ENCODE results near the gene SLC16A11. TPM values are rescaled to one million over a fixed set of nuclear protein-coding genes. Genes with fewer than 3 reads are reported as not detected.

SLC16A11 gene
- total RNA-seq, 4 donors from 2014 or later: 1.2 to 2.2 TPM; not detected in 2

GRCh38 chr17:7014261-7014994 lies 29.5 kb downstream of the SLC16A11 start:
- WGBS, 2 donors (ENCODE audit: low coverage in 1 of 2): 0% methylated on average over 39 of the region's 75 CpGs; no CpG with 5 or more reads in 1 of the 2 donors
- no peaks in the 10 kb centered on the region for H3K27me3 ChIP-seq
- no peaks in the 10 kb centered on the region for H3K36me3 ChIP-seq
- in situ Hi-C loops (cut with MboI; ENCODE audit: low pct_ligation_motif_present in 1 of 4, low pct_unique_long_range_greater_than_20kb in 1 of 4, low sequenced_read_pairs in 3 of 4): loop anchor here in 3 of 4 donors (5.0 to 25.0 kb wide), 3 partner anchors 102 to 377 kb away; partner anchors contain the start of genes C17orf100 (in 1 of the 3), KIAA0753 (in 1 of the 3), MED31 (in 1 of the 3) and TXNDC17 (in 1 of the 3)
- peaks cover 15 to 67% (median 40%) of the 10 kb centered on the region in 4 donors for H3K4me1 ChIP-seq
- intact Hi-C loops (cut with DNase I; ENCODE audit: low total_unique reads): no loop called here
- TF ChIP-seq POLR2AphosphoS5 (IDR thresholded peaks at IDR 0.05): peak; percentile 94 to 98 (median 98)
- TF ChIP-seq, protein P1, sequence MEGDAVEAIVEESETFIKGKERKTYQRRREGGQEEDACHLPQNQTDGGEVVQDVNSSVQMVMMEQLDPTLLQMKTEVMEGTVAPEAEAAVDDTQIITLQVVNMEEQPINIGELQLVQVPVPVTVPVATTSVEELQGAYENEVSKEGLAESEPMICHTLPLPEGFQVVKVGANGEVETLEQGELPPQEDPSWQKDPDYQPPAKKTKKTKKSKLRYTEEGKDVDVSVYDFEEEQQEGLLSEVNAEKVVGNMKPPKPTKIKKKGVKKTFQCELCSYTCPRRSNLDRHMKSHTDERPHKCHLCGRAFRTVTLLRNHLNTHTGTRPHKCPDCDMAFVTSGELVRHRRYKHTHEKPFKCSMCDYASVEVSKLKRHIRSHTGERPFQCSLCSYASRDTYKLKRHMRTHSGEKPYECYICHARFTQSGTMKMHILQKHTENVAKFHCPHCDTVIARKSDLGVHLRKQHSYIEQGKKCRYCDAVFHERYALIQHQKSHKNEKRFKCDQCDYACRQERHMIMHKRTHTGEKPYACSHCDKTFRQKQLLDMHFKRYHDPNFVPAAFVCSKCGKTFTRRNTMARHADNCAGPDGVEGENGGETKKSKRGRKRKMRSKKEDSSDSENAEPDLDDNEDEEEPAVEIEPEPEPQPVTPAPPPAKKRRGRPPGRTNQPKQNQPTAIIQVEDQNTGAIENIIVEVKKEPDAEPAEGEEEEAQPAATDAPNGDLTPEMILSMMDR (IDR thresholded peaks at IDR 0.05): peak; percentile 39 to 90 (median 75)
- peak; percentile 96 for TF ChIP-seq POLR2A (IDR thresholded peaks at IDR 0.05)
- TF ChIP-seq EP300 (IDR thresholded peaks at IDR 0.05; ENCODE audit: low read depth): peak; percentile 36
- peak; percentile 99 for DNase-seq
- H3K27ac ChIP-seq: peak overlapping the region; percentile 95 to 98 (median 96)
- peak overlapping the region; percentile 73 to 97 (median 84) for H3K4me3 ChIP-seq
- no peaks in the 10 kb centered on the region for H3K9me3 ChIP-seq

DNA sequence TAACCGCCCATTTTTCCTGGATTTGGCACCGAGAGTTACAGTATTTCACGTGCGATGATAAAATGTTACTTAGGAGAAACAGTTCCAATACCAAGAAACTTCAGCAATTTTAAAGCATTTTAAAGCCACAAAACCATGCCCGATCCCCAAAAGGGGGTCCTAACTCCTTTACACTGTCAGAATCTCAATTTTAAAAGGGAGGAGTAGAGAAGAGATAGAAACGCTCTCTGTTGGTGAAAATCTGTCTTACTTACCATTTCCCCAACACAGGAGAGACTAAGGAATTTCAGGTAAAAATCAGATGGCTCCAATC lies 32.0 kb downstream of the SLC16A11 start:
- Histone ChIP-seq H3K4me3 (peak overlapping the region; percentile 73 to 97 (median 84)), H3K36me3 (no peaks in the 10 kb centered on the region), H3K27ac (peak overlapping the region; percentile 95 to 98 (median 96)), H3K4me1 (peaks cover 12 to 51% (median 35%) of the 10 kb centered on the region in 4 donors), H3K9me3 (no peaks in the 10 kb centered on the region), H3K27me3 (no peaks in the 10 kb centered on the region)
- intact Hi-C loops (cut with DNase I; ENCODE audit: low total_unique reads): no loop called here
- in situ Hi-C loops (cut with MboI; ENCODE audit: low pct_ligation_motif_present in 1 of 4, low pct_unique_long_range_greater_than_20kb in 1 of 4, low sequenced_read_pairs in 3 of 4): loop anchor here in 3 of 4 donors (5.0 to 25.0 kb wide), 3 partner anchors 100 to 375 kb away; partner anchors contain the start of genes C17orf100 (in 1 of the 3), KIAA0753 (in 1 of the 3), MED31 (in 1 of the 3) and TXNDC17 (in 1 of the 3)
- TF ChIP-seq POLR2A (IDR thresholded peaks at IDR 0.05): no peak
- TF ChIP-seq, protein P1 (IDR thresholded peaks at IDR 0.05): no peak
- no peak for TF ChIP-seq EP300 (IDR thresholded peaks at IDR 0.05; ENCODE audit: low read depth)
- no peak for TF ChIP-seq POLR2AphosphoS5 (IDR thresholded peaks at IDR 0.05)
- no peak for DNase-seq
- whole genome bisulfite sequencing, 2 donors (ENCODE audit: low coverage in 1 of 2): 0% methylated on average over 4 to 6 of the region's 6 CpGs

DNA sequence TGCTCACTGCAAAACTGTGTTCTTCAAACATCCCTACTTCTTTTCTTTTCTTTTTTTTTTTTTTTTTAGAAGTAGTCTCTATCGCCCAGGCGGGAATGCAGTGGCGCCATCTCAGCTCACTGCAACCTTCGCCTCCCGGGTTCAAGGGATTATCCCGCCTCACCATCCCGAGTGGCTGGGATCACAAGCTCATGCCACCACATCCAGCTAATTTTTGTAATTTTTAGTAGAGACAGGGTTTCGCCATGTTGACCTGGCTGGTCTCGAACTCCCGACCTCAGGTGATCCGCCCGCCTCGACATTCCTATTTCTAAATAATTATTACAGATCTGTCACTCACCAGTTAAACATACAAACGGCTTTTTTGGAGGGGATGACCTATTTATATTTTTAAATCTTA lies 32.5 kb downstream of the SLC16A11 start:
- 37 to 50% methylated on average over 12 to 14 of the region's 14 CpGs for WGBS, 2 donors (ENCODE audit: low coverage in 1 of 2)
- H3K4me1 ChIP-seq: peaks cover 12 to 46% (median 35%) of the 10 kb centered on the region in 4 donors
- peak overlapping the region; percentile 73 to 97 (median 84) for H3K4me3 ChIP-seq
- peak overlapping the region in 3 of 4 donors; percentile 95 to 97 (median 96) for H3K27ac ChIP-seq
- in situ Hi-C loops (cut with MboI; ENCODE audit: low pct_ligation_motif_present in 1 of 4, low pct_unique_long_range_greater_than_20kb in 1 of 4, low sequenced_read_pairs in 3 of 4) (loop anchor here in 3 of 4 donors (5.0 to 25.0 kb wide), 3 partner anchors 99 to 374 kb away; partner anchors contain the start of genes C17orf100 (in 1 of the 3), KIAA0753 (in 1 of the 3), MED31 (in 1 of the 3) and TXNDC17 (in 1 of the 3)), intact Hi-C loops (cut with DNase I; ENCODE audit: low total_unique reads) (no loop called here)
- DNase-seq: no peak
- no peaks in the 10 kb centered on the region for H3K27me3 ChIP-seq
- TF ChIP-seq POLR2A (IDR thresholded peaks at IDR 0.05) (no peak), EP300 (IDR thresholded peaks at IDR 0.05; ENCODE audit: low read depth) (no peak), POLR2AphosphoS5 (IDR thresholded peaks at IDR 0.05) (no peak)
- TF ChIP-seq, protein P1 (IDR thresholded peaks at IDR 0.05): no peak
- no peaks in the 10 kb centered on the region for H3K36me3 ChIP-seq
- H3K9me3 ChIP-seq: no peaks in the 10 kb centered on the region

DNA sequence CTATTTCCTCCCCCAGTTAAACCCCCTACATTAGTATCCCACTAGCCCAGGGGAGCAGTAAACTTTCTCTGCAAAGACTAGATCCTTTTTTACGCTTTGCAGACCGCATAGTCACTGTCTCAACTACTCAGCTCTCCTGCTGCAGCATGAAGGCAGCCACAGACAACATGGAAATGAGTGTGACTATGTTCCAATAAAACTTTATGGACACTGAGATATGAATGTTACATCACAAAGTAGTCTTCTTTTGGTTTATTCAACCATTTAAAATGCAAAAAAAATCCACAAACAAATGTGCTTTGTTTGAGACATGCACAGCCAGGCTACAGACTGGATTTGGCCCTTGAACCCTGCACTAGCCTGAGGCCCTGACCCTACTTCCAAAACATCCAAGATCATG lies 33.4 kb downstream of the SLC16A11 start:
- WGBS, 2 donors (ENCODE audit: low coverage in 1 of 2): 90 to 100% methylated on average over 2 of the region's 2 CpGs
- Histone ChIP-seq H3K27ac (no peak overlapping the region), H3K36me3 (no peaks in the 10 kb centered on the region), H3K4me1 (peaks cover 12 to 38% (median 31%) of the 10 kb centered on the region in 4 donors), H3K27me3 (no peaks in the 10 kb centered on the region), H3K9me3 (no peaks in the 10 kb centered on the region), H3K4me3 (no peak overlapping the region)
- DNase-seq: no peak
- in situ Hi-C loops (cut with MboI; ENCODE audit: low pct_ligation_motif_present in 1 of 4, low pct_unique_long_range_greater_than_20kb in 1 of 4, low sequenced_read_pairs in 3 of 4): loop anchor here in 3 of 4 donors (5.0 to 25.0 kb wide), 3 partner anchors 98 to 373 kb away; partner anchors contain the start of genes C17orf100 (in 1 of the 3), KIAA0753 (in 1 of the 3), MED31 (in 1 of the 3) and TXNDC17 (in 1 of the 3)
- TF ChIP-seq, protein P1 (IDR thresholded peaks at IDR 0.05): no peak
- no peak for TF ChIP-seq POLR2AphosphoS5 (IDR thresholded peaks at IDR 0.05)
- TF ChIP-seq EP300 (IDR thresholded peaks at IDR 0.05; ENCODE audit: low read depth): no peak
- TF ChIP-seq POLR2A (IDR thresholded peaks at IDR 0.05): no peak
- intact Hi-C loops (cut with DNase I; ENCODE audit: low total_unique reads): no loop called here
